Tibial artery (tissue), 4 donors: ENCODE results near the gene GJC1.

Experiments
- DNase-seq, 2 donors: peaks; one replicate each; pipeline ENCODE4 v3.0.0-alpha.2; 2019
- H3K27ac ChIP-seq, 2 donors: fragments of 200-600 bp; sonication (generic) in 1 of 2; 1 replicate in 1 of 2; 2 replicates in 1 of 2; pipeline ENCODE4 v1.5.1; 2018 to 2019; ENCODE audit warnings: mild to moderate bottlenecking in 1 of 2
- H3K27me3 ChIP-seq, 2 donors: fragments of 200-600 bp; sonication (generic) in 1 of 2; one replicate each; pipeline versions ENCODE4 v1.5.1 to v1.6.0; 2016 to 2019
- H3K36me3 ChIP-seq, 3 donors: fragments of 200-600 bp; sonication (generic) in 2 of 3; one replicate each; pipeline ENCODE4 v1.5.1; 2016 to 2019; ENCODE audit warnings: mild to moderate bottlenecking in 2 of 3
- H3K4me1 ChIP-seq, 4 donors: fragments of 200-600 bp; sonication (generic) in 2 of 4; 1 replicate in 3 of 4; 2 replicates in 1 of 4; pipeline ENCODE4 v1.5.1; 2016 to 2019
- H3K4me3 ChIP-seq, 2 donors: fragments of 200-600 bp; sonication (generic) in 1 of 2; 1 replicate in 1 of 2; 2 replicates in 1 of 2; pipeline ENCODE4 v1.5.1; 2018 to 2019; ENCODE audit warnings: mild to moderate bottlenecking in 2 of 2
- H3K9me3 ChIP-seq, 3 donors: fragments of 200-600 bp; sonication (generic) in 1 of 3; one replicate each; pipeline ENCODE4 v1.5.1; 2016 to 2019
- CTCF ChIP-seq, 2 experiments: fragments of 200-600 bp in 1 of 2; fragments of 450-650 bp in 1 of 2; IDR thresholded peaks; one replicate each; pipeline ENCODE4 v1.5.1; 2017 to 2019; ENCODE audit warnings: antibody characterized with exemption in 2 of 2, mild to moderate bottlenecking in 1 of 2, moderate library complexity in 1 of 2
- intact Hi-C: fragments of 100-400 bp; cut with DNase I; formaldehyde crosslinking; loops from one replicate; pipeline ENCODE4 v1.15.0; 2023; ENCODE audit warnings: low total_unique reads

Gene GJC1

GRCh38 chr17:44797802-44798201, 32.3 kb downstream of the GJC1 start:
- no peaks in the 10 kb centered on the region for H3K9me3 ChIP-seq
- DNase-seq = peak in 1 of 2 donors; percentile 81
- H3K4me1 ChIP-seq = peaks cover 0 to 64% (median 22%) of the 10 kb centered on the region in 4 donors
- intact Hi-C loops = no loop called here
- H3K36me3 ChIP-seq = no peaks in the 10 kb centered on the region
- H3K4me3 ChIP-seq = peak overlapping the region; percentile 51 to 52
- H3K27ac ChIP-seq = peak overlapping the region; percentile 81 to 89
- TF ChIP-seq CTCF (IDR thresholded peaks at IDR 0.05) = no peak
- no peaks in the 10 kb centered on the region for H3K27me3 ChIP-seq

DNA sequence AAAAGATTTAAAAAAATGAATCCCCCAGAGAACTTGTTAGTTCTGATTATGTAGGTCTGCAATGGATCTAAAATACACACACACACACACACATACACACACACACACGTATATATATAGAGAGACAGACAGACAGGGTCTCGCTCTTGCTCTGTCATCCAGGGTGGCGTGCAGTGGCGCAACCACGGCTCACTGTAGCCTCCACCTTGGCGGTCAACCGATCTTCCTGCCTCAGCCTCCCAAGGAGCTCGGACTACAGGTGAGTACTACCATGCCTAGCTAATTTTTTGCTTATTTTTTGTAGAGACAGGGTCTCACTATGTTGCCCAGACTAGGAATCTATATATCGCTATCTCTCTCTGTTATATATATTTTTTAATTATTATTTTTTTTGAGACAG, 33.4 kb downstream of the GJC1 start:
- intact Hi-C loops = no loop called here
- H3K4me1 ChIP-seq = peaks cover 0 to 54% (median 21%) of the 10 kb centered on the region in 4 donors
- DNase-seq = no peak
- peak overlapping the region; percentile 81 to 89 for H3K27ac ChIP-seq
- no peak for TF ChIP-seq CTCF (IDR thresholded peaks at IDR 0.05)
- no peaks in the 10 kb centered on the region for H3K27me3 ChIP-seq
- peak overlapping the region; percentile 51 to 52 for H3K4me3 ChIP-seq
- no peaks in the 10 kb centered on the region for H3K9me3 ChIP-seq
- no peaks in the 10 kb centered on the region for H3K36me3 ChIP-seq

DNA sequence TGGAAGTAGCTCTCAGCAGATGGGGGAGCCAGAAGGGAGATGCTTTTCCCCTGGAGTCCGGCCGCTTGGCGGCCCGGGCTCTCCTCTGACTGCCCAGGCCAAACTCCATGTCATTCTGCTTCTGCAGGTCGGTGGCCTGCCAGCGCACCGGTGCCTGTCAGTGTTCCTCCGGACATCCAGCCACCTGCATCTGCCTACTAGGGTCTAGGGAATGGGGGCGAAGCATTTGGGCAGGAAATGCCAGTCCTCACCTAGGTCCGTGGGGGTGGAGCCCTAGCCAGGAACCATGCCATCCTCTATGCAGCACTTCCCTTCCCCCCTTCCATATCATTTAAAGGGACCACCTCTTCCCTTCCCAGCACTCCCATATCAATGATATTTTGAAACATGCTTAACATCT, 34.2 kb downstream of the GJC1 start:
- peak overlapping the region; percentile 51 to 52 for H3K4me3 ChIP-seq
- H3K36me3 ChIP-seq = no peaks in the 10 kb centered on the region
- no peak for DNase-seq
- peak overlapping the region; percentile 81 to 89 for H3K27ac ChIP-seq
- no peak for TF ChIP-seq CTCF (IDR thresholded peaks at IDR 0.05)
- no peaks in the 10 kb centered on the region for H3K27me3 ChIP-seq
- intact Hi-C loops = no loop called here
- no peaks in the 10 kb centered on the region for H3K9me3 ChIP-seq
- peaks cover 0 to 46% (median 19%) of the 10 kb centered on the region in 4 donors for H3K4me1 ChIP-seq

DNA sequence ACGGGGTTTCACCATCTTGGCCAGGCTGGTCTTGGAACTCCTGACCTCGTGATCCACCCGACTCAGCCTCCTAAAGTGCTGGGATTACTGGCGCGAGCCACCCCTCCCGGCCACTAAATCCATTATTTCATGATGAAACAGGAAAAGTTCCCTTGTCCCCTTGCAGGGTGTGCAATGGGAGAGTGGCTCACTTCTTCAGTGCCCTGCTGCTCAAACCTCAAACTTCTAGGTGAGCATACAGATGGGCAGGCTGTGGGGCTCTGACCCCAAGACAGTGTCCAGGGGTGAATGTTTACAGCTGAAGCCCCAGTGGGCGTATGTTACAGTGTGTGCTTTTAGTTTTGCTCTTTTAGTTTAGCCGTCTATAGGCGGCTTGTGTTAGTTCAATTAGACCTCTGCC, 34.7 kb downstream of the GJC1 start:
- H3K4me3 ChIP-seq = peak overlapping the region; percentile 51 to 52
- TF ChIP-seq CTCF (IDR thresholded peaks at IDR 0.05) = no peak
- H3K27me3 ChIP-seq = no peaks in the 10 kb centered on the region
- H3K27ac ChIP-seq = peak overlapping the region; percentile 81 to 89
- no peaks in the 10 kb centered on the region for H3K9me3 ChIP-seq
- intact Hi-C loops = no loop called here
- peaks cover 0 to 44% (median 19%) of the 10 kb centered on the region in 4 donors for H3K4me1 ChIP-seq
- H3K36me3 ChIP-seq = no peaks in the 10 kb centered on the region
- DNase-seq = no peak

DNA sequence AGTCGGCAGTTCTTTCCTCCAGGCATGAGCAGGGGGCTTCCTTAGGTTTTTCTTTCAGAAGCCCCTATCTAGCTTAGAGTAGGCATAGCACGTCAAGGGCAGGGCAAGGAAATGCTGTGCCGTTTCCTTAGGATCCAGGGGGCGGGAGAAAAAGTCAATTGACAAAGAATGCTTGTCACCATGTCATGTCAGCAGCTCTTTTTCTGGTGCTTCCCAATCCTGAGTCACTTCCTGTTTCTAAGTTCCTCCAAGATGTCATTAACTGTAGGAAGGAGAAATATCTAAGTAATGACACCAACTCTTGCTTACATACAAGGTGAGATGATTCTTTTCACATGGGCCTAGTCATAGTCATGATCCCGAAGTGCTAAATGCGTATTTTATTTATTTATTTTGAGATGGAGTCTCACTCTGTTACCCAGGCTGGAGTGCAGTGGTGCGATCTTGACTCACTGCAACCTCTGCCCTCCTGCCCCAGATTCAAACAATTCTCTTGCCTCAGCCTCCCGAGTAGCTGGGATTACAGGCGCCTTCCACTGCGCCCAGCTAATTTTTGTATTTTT, 35.2 kb downstream of the GJC1 start:
- peaks cover 0 to 44% (median 19%) of the 10 kb centered on the region in 4 donors for H3K4me1 ChIP-seq
- no peak for TF ChIP-seq CTCF (IDR thresholded peaks at IDR 0.05)
- intact Hi-C loops = no loop called here
- no peaks in the 10 kb centered on the region for H3K27me3 ChIP-seq
- DNase-seq = peak in 1 of 2 donors; percentile 73
- H3K9me3 ChIP-seq = no peaks in the 10 kb centered on the region
- peak overlapping the region; percentile 51 to 52 for H3K4me3 ChIP-seq
- H3K27ac ChIP-seq = peak overlapping the region; percentile 81 to 89
- H3K36me3 ChIP-seq = no peaks in the 10 kb centered on the region
